Retinal pigment epithelial cell (primary cell): ENCODE results near the gene SPACA4.

Experiments
- DNase-seq: peaks from one replicate; pipeline ENCODE4 v3.0.0-alpha.2; 2010; ENCODE audit warnings: low read depth
- H3K4me3 ChIP-seq: 2 replicates; pipeline ENCODE4 v1.5.1; 2011; ENCODE audit warnings: mild to moderate bottlenecking, low read length, control low read depth, moderate library complexity
- CTCF ChIP-seq: conservative IDR thresholded peaks from 2 replicates; pipeline ENCODE4 v1.5.1; 2011; ENCODE audit warnings: low read depth, low read length, control low read depth, inconsistent platforms

The SPACA4 gene

DNA sequence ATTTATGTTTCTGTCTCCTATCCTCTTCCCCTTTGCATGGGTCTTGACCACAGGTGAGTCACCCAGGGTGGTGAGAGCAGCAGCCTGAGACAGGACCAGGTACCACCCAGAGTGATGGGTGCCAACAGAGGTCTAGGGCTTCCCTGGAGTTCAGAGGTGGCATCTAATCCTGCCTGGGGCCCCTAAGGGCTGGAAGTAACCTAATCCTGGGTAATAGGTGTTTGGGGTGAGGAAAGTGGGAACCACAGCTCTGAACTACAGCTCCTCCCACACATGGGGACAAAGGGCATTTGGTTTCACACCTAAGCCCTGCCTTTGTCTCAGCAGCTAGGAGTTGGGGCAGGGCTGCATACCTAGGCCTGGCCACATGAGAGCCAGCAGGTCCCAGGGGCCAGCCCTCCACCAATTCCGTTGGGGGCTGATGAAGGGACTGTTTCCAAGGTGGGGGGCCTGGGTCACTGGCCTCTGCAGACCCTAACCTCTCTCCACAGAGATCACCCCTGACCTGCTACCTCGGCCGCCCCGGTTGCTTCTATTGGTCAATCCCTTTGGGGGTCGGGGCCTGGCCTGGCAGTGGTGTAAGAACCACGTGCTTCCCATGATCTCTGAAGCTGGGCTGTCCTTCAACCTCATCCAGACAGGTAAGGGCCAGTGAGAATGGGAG lies 20.8 kb downstream of the SPACA4 start:
- TF ChIP-seq CTCF: no peak
- H3K4me3 ChIP-seq: no peak overlapping the region
- DNase-seq: no peak

DNA sequence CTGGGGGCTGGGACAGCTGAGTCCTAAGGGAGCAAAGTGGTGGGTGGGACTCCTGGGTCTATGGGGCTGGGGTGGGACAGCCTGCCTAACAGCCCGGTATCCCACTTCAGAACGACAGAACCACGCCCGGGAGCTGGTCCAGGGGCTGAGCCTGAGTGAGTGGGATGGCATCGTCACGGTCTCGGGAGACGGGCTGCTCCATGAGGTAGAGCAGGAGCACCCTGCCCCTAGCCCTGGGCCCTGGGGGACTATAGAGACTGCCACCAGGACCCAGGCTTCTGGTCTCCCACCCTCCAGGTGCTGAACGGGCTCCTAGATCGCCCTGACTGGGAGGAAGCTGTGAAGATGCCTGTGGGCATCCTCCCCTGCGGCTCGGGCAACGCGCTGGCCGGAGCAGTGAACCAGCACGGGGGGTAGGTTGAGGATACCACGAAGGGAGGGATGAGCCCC lies 21.3 kb downstream of the SPACA4 start:
- no peak for DNase-seq
- no peak overlapping the region for H3K4me3 ChIP-seq

GRCh38 chr19:48628486-48629296 lies 22.1 kb downstream of the SPACA4 start:
- no peak overlapping the region for H3K4me3 ChIP-seq
- no peak for DNase-seq
- TF ChIP-seq CTCF: no peak

More for the DNA sequence above, 21.3 kb downstream of the SPACA4 start:
- TF ChIP-seq CTCF: no peak

DNA sequence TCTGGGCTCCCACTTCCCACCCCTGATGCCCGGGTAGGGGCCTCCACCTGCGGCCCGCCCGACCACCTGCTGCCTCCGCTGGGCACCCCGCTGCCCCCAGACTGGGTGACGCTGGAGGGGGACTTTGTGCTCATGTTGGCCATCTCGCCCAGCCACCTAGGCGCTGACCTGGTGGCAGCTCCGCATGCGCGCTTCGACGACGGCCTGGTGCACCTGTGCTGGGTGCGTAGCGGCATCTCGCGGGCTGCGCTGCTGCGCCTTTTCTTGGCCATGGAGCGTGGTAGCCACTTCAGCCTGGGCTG lies 22.7 kb downstream of the SPACA4 start:
- no peak for DNase-seq
- H3K4me3 ChIP-seq: no peak overlapping the region
- TF ChIP-seq CTCF: no peak

DNA sequence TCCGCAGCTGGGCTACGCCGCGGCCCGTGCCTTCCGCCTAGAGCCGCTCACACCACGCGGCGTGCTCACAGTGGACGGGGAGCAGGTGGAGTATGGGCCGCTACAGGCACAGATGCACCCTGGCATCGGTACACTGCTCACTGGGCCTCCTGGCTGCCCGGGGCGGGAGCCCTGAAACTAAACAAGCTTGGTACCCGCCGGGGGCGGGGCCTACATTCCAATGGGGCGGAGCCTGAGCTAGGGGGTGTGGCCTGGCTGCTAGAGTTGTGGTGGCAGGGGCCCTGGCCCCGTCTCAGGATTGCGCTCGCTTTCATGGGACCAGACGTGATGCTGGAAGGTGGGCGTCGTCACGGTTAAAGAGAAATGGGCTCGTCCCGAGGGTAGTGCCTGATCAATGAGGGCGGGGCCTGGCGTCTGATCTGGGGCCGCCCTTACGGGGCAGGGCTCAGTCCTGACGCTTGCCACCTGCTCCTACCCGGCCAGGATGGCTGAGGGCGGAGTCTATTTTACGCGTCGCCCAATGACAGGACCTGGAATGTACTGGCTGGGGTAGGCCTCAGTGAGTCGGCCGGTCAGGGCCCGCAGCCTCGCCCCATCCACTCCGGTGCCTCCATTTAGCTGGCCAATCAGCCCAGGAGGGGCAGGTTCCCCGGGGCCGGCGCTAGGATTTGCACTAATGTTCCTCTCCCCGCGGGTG lies 23.2 kb downstream of the SPACA4 start:
- H3K4me3 ChIP-seq: no peak overlapping the region

More for the DNA sequence above, 23.2 kb downstream of the SPACA4 start:
- no peak for DNase-seq
- TF ChIP-seq CTCF: no peak
